Measurements from ENCODE around the gene ZNF330.

DNA sequence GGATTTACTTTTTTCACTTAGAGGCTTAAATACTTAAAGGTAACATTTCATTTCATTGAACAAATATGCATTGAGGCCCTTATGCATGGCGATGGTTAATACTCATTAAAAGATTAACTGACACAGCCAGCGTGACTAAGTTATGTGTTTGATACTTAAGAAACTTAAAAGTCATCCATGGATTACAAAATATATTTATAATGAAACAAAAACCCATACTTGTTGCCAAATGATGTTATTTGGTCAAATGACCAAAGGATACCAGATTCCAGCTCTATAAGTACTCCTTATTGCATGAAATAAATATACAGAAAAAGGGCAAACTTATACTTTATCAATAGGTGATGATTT lies 26.7 kb downstream of the ZNF330 start:
- TF ChIP-seq, protein P1, sequence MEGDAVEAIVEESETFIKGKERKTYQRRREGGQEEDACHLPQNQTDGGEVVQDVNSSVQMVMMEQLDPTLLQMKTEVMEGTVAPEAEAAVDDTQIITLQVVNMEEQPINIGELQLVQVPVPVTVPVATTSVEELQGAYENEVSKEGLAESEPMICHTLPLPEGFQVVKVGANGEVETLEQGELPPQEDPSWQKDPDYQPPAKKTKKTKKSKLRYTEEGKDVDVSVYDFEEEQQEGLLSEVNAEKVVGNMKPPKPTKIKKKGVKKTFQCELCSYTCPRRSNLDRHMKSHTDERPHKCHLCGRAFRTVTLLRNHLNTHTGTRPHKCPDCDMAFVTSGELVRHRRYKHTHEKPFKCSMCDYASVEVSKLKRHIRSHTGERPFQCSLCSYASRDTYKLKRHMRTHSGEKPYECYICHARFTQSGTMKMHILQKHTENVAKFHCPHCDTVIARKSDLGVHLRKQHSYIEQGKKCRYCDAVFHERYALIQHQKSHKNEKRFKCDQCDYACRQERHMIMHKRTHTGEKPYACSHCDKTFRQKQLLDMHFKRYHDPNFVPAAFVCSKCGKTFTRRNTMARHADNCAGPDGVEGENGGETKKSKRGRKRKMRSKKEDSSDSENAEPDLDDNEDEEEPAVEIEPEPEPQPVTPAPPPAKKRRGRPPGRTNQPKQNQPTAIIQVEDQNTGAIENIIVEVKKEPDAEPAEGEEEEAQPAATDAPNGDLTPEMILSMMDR (conservative IDR thresholded peaks at IDR 0.05), result no peak
- no peak for TF ChIP-seq ZFX (IDR thresholded peaks at IDR 0.05)

All from C4-2B (cell line).